ENCODE results near the gene XAB2. TPM values are rescaled to one million over a fixed set of nuclear protein-coding genes. Genes with fewer than 3 reads are reported as not detected.

The XAB2 gene
- polyA plus RNA-seq, 1 donor from 2014 or later = 19.6 TPM

GRCh38 chr19:7622933-7623685 is 6.2 kb downstream of the XAB2 start:
- TF ChIP-seq TAF1 (IDR thresholded peaks at IDR 0.05; ENCODE audit: low read depth) (no peak), CTCF (IDR thresholded peaks at IDR 0.05; ENCODE audit: poor library complexity, severe bottlenecking) (no peak), POLR2AphosphoS5 (IDR thresholded peaks at IDR 0.05) (no peak), MXI1 (conservative IDR thresholded peaks at IDR 0.05; ENCODE audit: poor library complexity, severe bottlenecking) (no peak), EZH2 (IDR thresholded peaks at IDR 0.05; ENCODE audit: borderline replicate concordance, insufficient read depth, low read length, poor library complexity, severe bottlenecking) (no peak), RAD21 (conservative IDR thresholded peaks at IDR 0.05) (no peak), SMC3 (conservative IDR thresholded peaks at IDR 0.05; ENCODE audit: poor library complexity) (no peak), EP300 (conservative IDR thresholded peaks at IDR 0.05; ENCODE audit: poor library complexity, severe bottlenecking) (no peak), REST (IDR thresholded peaks at IDR 0.05; ENCODE audit: borderline replicate concordance) (no peak)
- no peak overlapping the region for H3K9ac ChIP-seq (ENCODE audit: low read length)
- H4K20me1 ChIP-seq (ENCODE audit: insufficient read depth) = no peaks in the 10 kb centered on the region
- peaks cover 7% of the 10 kb centered on the region for H3K79me2 ChIP-seq (replicated peaks; ENCODE audit: insufficient read depth, low read length)
- H3K36me3 ChIP-seq (ENCODE audit: insufficient read depth, low read length) = no peaks in the 10 kb centered on the region
- no peaks in the 10 kb centered on the region for H3K9me2 ChIP-seq (ENCODE audit: insufficient read depth, low read length)
- H3K27ac ChIP-seq (ENCODE audit: low read length) = no peak overlapping the region
- H3F3A ChIP-seq (ENCODE audit: insufficient read depth, low read length, poor library complexity, severe bottlenecking) = no peaks in the 10 kb centered on the region
- H2AFZ ChIP-seq (ENCODE audit: low read depth, low read length) = no peak overlapping the region
- no peaks in the 10 kb centered on the region for H3K9me3 ChIP-seq (ENCODE audit: low read length)
- no peak overlapping the region for H3K4me3 ChIP-seq (ENCODE audit: low read length)
- H3K4me2 ChIP-seq (ENCODE audit: low read length) = no peak overlapping the region
- no peaks in the 10 kb centered on the region for H3K27me3 ChIP-seq (ENCODE audit: insufficient read depth, low read depth, low read length)

- H3K27me3 ChIP-seq (ENCODE audit: insufficient read depth, low read depth, low read length) = no peaks in the 10 kb centered on the region
- H3K9ac ChIP-seq (ENCODE audit: low read length) = no peak overlapping the region
- H4K20me1 ChIP-seq (ENCODE audit: insufficient read depth) = no peaks in the 10 kb centered on the region
- H3K27ac ChIP-seq (ENCODE audit: low read length) = no peak overlapping the region
- H3K9me2 ChIP-seq (ENCODE audit: insufficient read depth, low read length) = no peaks in the 10 kb centered on the region
- H3K9me3 ChIP-seq (ENCODE audit: low read length) = no peaks in the 10 kb centered on the region
- no peaks in the 10 kb centered on the region for H3K79me2 ChIP-seq (replicated peaks; ENCODE audit: insufficient read depth, low read length)
- no peak overlapping the region for H3K4me2 ChIP-seq (ENCODE audit: low read length)
- no peak overlapping the region for H2AFZ ChIP-seq (ENCODE audit: low read depth, low read length)
- TF ChIP-seq POLR2AphosphoS5 (IDR thresholded peaks at IDR 0.05) (no peak), MXI1 (conservative IDR thresholded peaks at IDR 0.05; ENCODE audit: poor library complexity, severe bottlenecking) (no peak), EP300 (conservative IDR thresholded peaks at IDR 0.05; ENCODE audit: poor library complexity, severe bottlenecking) (no peak), RAD21 (conservative IDR thresholded peaks at IDR 0.05) (no peak), REST (IDR thresholded peaks at IDR 0.05; ENCODE audit: borderline replicate concordance) (no peak), SMC3 (conservative IDR thresholded peaks at IDR 0.05; ENCODE audit: poor library complexity) (no peak), EZH2 (IDR thresholded peaks at IDR 0.05; ENCODE audit: borderline replicate concordance, insufficient read depth, low read length, poor library complexity, severe bottlenecking) (no peak), CTCF (IDR thresholded peaks at IDR 0.05; ENCODE audit: poor library complexity, severe bottlenecking) (no peak), TAF1 (IDR thresholded peaks at IDR 0.05; ENCODE audit: low read depth) (no peak)
- H3F3A ChIP-seq (ENCODE audit: insufficient read depth, low read length, poor library complexity, severe bottlenecking) = no peaks in the 10 kb centered on the region
- H3K4me3 ChIP-seq (ENCODE audit: low read length) = no peak overlapping the region
- no peaks in the 10 kb centered on the region for H3K36me3 ChIP-seq (ENCODE audit: insufficient read depth, low read length)
These were observed 8.6 kb downstream of the XAB2 start for GRCh38 chr19:7620442-7621412.

Measured in neural cell (in vitro differentiated cells).